ENCODE measurements around the gene PTH1R.
A peak's percentile ranks its signal among the peaks of the same experiment; 100 is the strongest.
"Not testable (repeated sequence)": the region's sequence is repeated elsewhere in the genome, so short reads cannot be mapped to it uniquely, and the experiment has no call there.

Gene PTH1R

GRCh38 chr3:46899151-46900006, 21.9 kb downstream of the PTH1R start:
- no peak for DNase-seq (ENCODE audit: low spot score)

- no peak for DNase-seq (ENCODE audit: low spot score)
Measured at GRCh38 chr3:46900007-46900292, 22.4 kb downstream of the PTH1R start.

- DNase-seq (ENCODE audit: low spot score) = no peak
Measured at GRCh38 chr3:46900356-46900755, 22.8 kb downstream of the PTH1R start.

GRCh38 chr3:46901061-46901460, 23.5 kb downstream of the PTH1R start:
- no peak for DNase-seq (ENCODE audit: low spot score)

GRCh38 chr3:46901591-46902187, 24.2 kb downstream of the PTH1R start:
- DNase-seq (ENCODE audit: low spot score) = no peak

GRCh38 chr3:46902188-46902631, 24.7 kb downstream of the PTH1R start:
- DNase-seq (ENCODE audit: low spot score) = no peak

- DNase-seq (ENCODE audit: low spot score) = no peak
Measured at GRCh38 chr3:46903341-46904302, 26.1 kb downstream of the PTH1R start.

- DNase-seq (ENCODE audit: low spot score) = no peak
Measured at GRCh38 chr3:46904303-46905212, 27.0 kb downstream of the PTH1R start.

GRCh38 chr3:46905213-46905560, 27.7 kb downstream of the PTH1R start:
- DNase-seq (ENCODE audit: low spot score) = no peak

- no peak for DNase-seq (ENCODE audit: low spot score)
Measured at GRCh38 chr3:46905661-46906451, 28.3 kb downstream of the PTH1R start.

- no peak for DNase-seq (ENCODE audit: low spot score)
Measured at GRCh38 chr3:46906471-46907058, 29.0 kb downstream of the PTH1R start.

- DNase-seq (ENCODE audit: low spot score) = no peak
Measured at GRCh38 chr3:46907271-46907670, 29.8 kb downstream of the PTH1R start.

- DNase-seq (ENCODE audit: low spot score) = no peak
Measured at GRCh38 chr3:46907960-46908293, 30.4 kb downstream of the PTH1R start.

- DNase-seq (ENCODE audit: low spot score) = no peak
Measured at GRCh38 chr3:46908294-46908985, 30.9 kb downstream of the PTH1R start.

GRCh38 chr3:46908986-46909534, 31.5 kb downstream of the PTH1R start:
- no peak for DNase-seq (ENCODE audit: low spot score)

GRCh38 chr3:46909535-46910161, 32.1 kb downstream of the PTH1R start:
- peak; percentile 59 for DNase-seq (ENCODE audit: low spot score)

GRCh38 chr3:46910166-46910760, 32.7 kb downstream of the PTH1R start:
- DNase-seq (ENCODE audit: low spot score) = no peak

GRCh38 chr3:46910914-46911313, 33.4 kb downstream of the PTH1R start:
- DNase-seq (ENCODE audit: low spot score) = not testable (repeated sequence)

GRCh38 chr3:46912986-46913385, 35.5 kb downstream of the PTH1R start:
- no peak for DNase-seq (ENCODE audit: low spot score)

Measured in hematopoietic multipotent progenitor cell treated with erythropoietin and hydrocortisone succinate and interleukin-3 and kit ligand, for 17 days (in vitro differentiated cells).